Sigmoid colon (tissue), 7 donors: Measurements from ENCODE around the gene TCTN3. TPM values are rescaled to one million over a fixed set of nuclear protein-coding genes. Genes with fewer than 3 reads are reported as not detected.

Experiments
- DNase-seq: peaks from one replicate; pipeline ENCODE4 v3.0.0-alpha.2; 2019
- H3K27ac ChIP-seq, 4 donors: fragments of 200-600 bp; sonication (generic); one replicate each; pipeline ENCODE4 v1.5.1; 2016 to 2019; ENCODE audit warnings: mild to moderate bottlenecking in 1 of 4
- H3K27me3 ChIP-seq, 3 donors: fragments of 200-600 bp; sonication (generic); one replicate each; pipeline ENCODE4 v1.5.1; 2019; ENCODE audit warnings: mild to moderate bottlenecking in 1 of 3
- H3K36me3 ChIP-seq, 4 donors: fragments of 200-600 bp; sonication (generic); one replicate each; pipeline ENCODE4 v1.5.1; 2016 to 2019
- H3K4me1 ChIP-seq, 4 donors: fragments of 200-600 bp; sonication (generic); one replicate each; pipeline ENCODE4 v1.5.1; 2017 to 2019
- H3K4me3 ChIP-seq, 4 donors: fragments of 200-600 bp; sonication (generic); one replicate each; pipeline ENCODE4 v1.5.1; 2017 to 2019; ENCODE audit warnings: mild to moderate bottlenecking in 2 of 4, moderate library complexity in 1 of 4
- H3K9me3 ChIP-seq, 4 donors: fragments of 200-600 bp in 3 of 4; sonication (generic) in 3 of 4; one replicate each; pipeline versions ENCODE4 v1.5.1 to v1.6.1; 2013 to 2019
- CTCF ChIP-seq, 4 experiments: fragments of 450-650 bp in 3 of 4; fragments of 200-600 bp in 1 of 4; IDR thresholded peaks; one replicate each; pipeline ENCODE4 v1.5.1; 2016 to 2019; ENCODE audit warnings: antibody characterized with exemption in 4 of 4, mild to moderate bottlenecking in 3 of 4, moderate library complexity in 2 of 4
- EP300 ChIP-seq, 4 donors: sonication (generic); formaldehyde crosslinking; IDR thresholded peaks; one replicate each; pipeline ENCODE4 v1.6.1; 2017; ENCODE audit warnings: antibody characterized with exemption in 4 of 4
- POLR2A ChIP-seq, 2 donors: fragments of 450-650 bp; IDR thresholded peaks; one replicate each; pipeline ENCODE4 v1.6.1; 2016; ENCODE audit warnings: antibody characterized with exemption in 2 of 2, mild to moderate bottlenecking in 2 of 2, moderate library complexity in 2 of 2
- POLR2AphosphoS5 ChIP-seq, 4 donors: sonication (generic); formaldehyde crosslinking; IDR thresholded peaks; one replicate each; pipeline ENCODE4 v1.6.1; 2017; ENCODE audit warnings: antibody characterized with exemption in 4 of 4
- WGBS, 2 donors: extraction: QIAGEN DNeasy Blood & Tissue Kit; methylation state at CpG; one replicate each; pipeline ENCODE4 v1.1.7; 2013; 5-methylcytosine and 5-hydroxymethylcytosine counted together
- intact Hi-C: fragments of 100-400 bp; cut with DNase I; formaldehyde crosslinking; loops from one replicate; pipeline ENCODE4 v1.15.1; 2023
- polyA plus RNA-seq, 3 donors: library from polyadenylated mRNA; stranded (reverse); fragments of 200-250 nt; gene quantifications; one replicate each; pipeline ENCODE4 v1.2.3, GENCODE V29; 2013
- total RNA-seq, 4 donors: library from RNA; depleted of rRNA; stranded (reverse); fragments of >200 nt; gene quantifications; one replicate each; pipeline ENCODE4 v1.1.0, GENCODE V29; 2016
- donor health status: healthy with polysubstance abuse.
- donor health status: Bipolar disorder and iron deficiency.
- donor health status: healthy.

The TCTN3 gene
- total and polyA plus RNA-seq, 7 donors, result 6.6 to 20.5 (median 14.5) TPM

- Histone ChIP-seq H3K27me3 (no peaks in the 10 kb centered on the region), H3K4me3 (no peak overlapping the region), H3K4me1 (peaks cover 0 to under 1% (median 0%) of the 10 kb centered on the region in 4 donors), H3K9me3 (no peaks in the 10 kb centered on the region), H3K27ac (no peak overlapping the region), H3K36me3 (no peaks in the 10 kb centered on the region)
- 48 to 49% methylated on average over 2 of the region's 2 CpGs for WGBS, 2 donors
- no peak for DNase-seq
- intact Hi-C loops, result no loop called here
- TF ChIP-seq CTCF (IDR thresholded peaks at IDR 0.05) (no peak), POLR2A (IDR thresholded peaks at IDR 0.05) (no peak), EP300 (IDR thresholded peaks at IDR 0.05) (no peak), POLR2AphosphoS5 (IDR thresholded peaks at IDR 0.05) (no peak)
Observed at GRCh38 chr10:95698415-95698814, 4.7 kb upstream of the TCTN3 start.

- Histone ChIP-seq H3K36me3 (no peaks in the 10 kb centered on the region), H3K9me3 (no peaks in the 10 kb centered on the region), H3K27ac (no peak overlapping the region), H3K4me3 (no peak overlapping the region), H3K27me3 (no peaks in the 10 kb centered on the region), H3K4me1 (peaks cover 0 to 11% (median 8%) of the 10 kb centered on the region in 4 donors)
- TF ChIP-seq POLR2AphosphoS5 (IDR thresholded peaks at IDR 0.05) (no peak), POLR2A (IDR thresholded peaks at IDR 0.05) (no peak), CTCF (IDR thresholded peaks at IDR 0.05) (no peak), EP300 (IDR thresholded peaks at IDR 0.05) (no peak)
- DNase-seq, result no peak
- 63 to 81% methylated on average over 3 of the region's 3 CpGs for WGBS, 2 donors
- intact Hi-C loops, result no loop called here
Observed at GRCh38 chr10:95697429-95697828, 3.7 kb upstream of the TCTN3 start.

GRCh38 chr10:95694665-95695064 is 938 bp upstream of the TCTN3 start:
- WGBS, 2 donors, result 95 to 96% methylated on average over 18 of the region's 18 CpGs
- Histone ChIP-seq H3K36me3 (peaks cover 0 to 20% (median 0%) of the 10 kb centered on the region in 4 donors), H3K4me1 (peaks cover 0 to 17% (median 15%) of the 10 kb centered on the region in 4 donors), H3K4me3 (no peak overlapping the region), H3K27ac (peak overlapping the region in 2 of 4 donors; percentile 39 to 58), H3K27me3 (no peaks in the 10 kb centered on the region), H3K9me3 (no peaks in the 10 kb centered on the region)
- intact Hi-C loops, result loop anchor here (1.0 to 5.0 kb wide), 4 partner anchors 147 to 598 kb away; partner anchors contain the start of gene CC2D2B
- DNase-seq, result no peak
- no peak for TF ChIP-seq EP300 (IDR thresholded peaks at IDR 0.05)
- no peak for TF ChIP-seq POLR2A (IDR thresholded peaks at IDR 0.05)
- no peak for TF ChIP-seq CTCF (IDR thresholded peaks at IDR 0.05)
- TF ChIP-seq POLR2AphosphoS5 (IDR thresholded peaks at IDR 0.05), result no peak

GRCh38 chr10:95693071-95693667 is 558 bp downstream of the TCTN3 start:
- no peaks in the 10 kb centered on the region for H3K27me3 ChIP-seq
- DNase-seq, result no peak
- intact Hi-C loops, result loop anchor here (5.0 kb wide), 1 partner anchor 599 kb away; no protein-coding TSS in a partner anchor
- peak overlapping the region; percentile 61 to 81 (median 65) for H3K4me3 ChIP-seq
- peaks cover 0 to 34% (median 0%) of the 10 kb centered on the region in 4 donors for H3K36me3 ChIP-seq
- TF ChIP-seq POLR2AphosphoS5 (IDR thresholded peaks at IDR 0.05) (no peak), POLR2A (IDR thresholded peaks at IDR 0.05) (no peak), EP300 (IDR thresholded peaks at IDR 0.05) (no peak), CTCF (IDR thresholded peaks at IDR 0.05) (no peak)
- H3K27ac ChIP-seq, result peak overlapping the region; percentile 82 to 86 (median 85)
- 5 to 15% methylated on average over 15 of the region's 15 CpGs for WGBS, 2 donors
- no peaks in the 10 kb centered on the region for H3K9me3 ChIP-seq
- H3K4me1 ChIP-seq, result peaks cover 0 to 17% (median 15%) of the 10 kb centered on the region in 4 donors
